ENCODE measurements around the gene CFAP161.

CFAP161 gene

DNA sequence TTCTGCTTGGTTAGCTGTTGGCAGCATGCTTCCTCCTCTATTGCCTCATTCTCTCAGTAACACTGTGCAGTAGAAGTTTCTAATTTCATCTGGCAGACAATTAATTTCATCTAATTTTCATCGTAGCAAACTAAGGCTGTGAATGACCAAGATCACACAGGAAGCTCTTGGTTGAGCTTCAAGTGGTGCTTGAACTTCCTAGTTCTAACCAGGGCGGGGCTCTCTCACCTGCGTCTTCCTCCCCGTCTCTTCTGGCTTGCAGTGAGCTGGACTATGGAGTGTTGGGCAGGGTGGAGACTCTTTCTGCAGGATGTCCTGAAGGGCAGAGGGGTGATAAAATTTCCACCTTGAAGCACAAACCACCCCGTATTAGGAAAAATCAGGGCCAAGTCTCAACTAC lies 60.7 kb downstream of the CFAP161 start:
- Histone ChIP-seq H2AFZ (ENCODE audit: low read depth, low read length) (no peak overlapping the region), H3K9ac (ENCODE audit: low read depth, low read length) (no peak overlapping the region), H3K27me3 (ENCODE audit: insufficient read depth, low read length, poor library complexity) (peaks cover 4% of the 10 kb centered on the region), H3K36me3 (ENCODE audit: insufficient read depth, low read length) (no peaks in the 10 kb centered on the region), H4K20me1 (ENCODE audit: insufficient read depth, low read length) (no peaks in the 10 kb centered on the region), H3K4me1 (ENCODE audit: insufficient read depth, low read length) (no peaks in the 10 kb centered on the region), H3K4me2 (ENCODE audit: insufficient read depth, low read length) (no peak overlapping the region), H3K27ac (ENCODE audit: low read length) (no peak overlapping the region), H3K4me3 (ENCODE audit: low read depth in 1 of 2, low read length in 2 of 2) (no peak overlapping the region), H3K9me3 (ENCODE audit: insufficient read depth, low read length, severe bottlenecking) (no peaks in the 10 kb centered on the region), H3K79me2 (ENCODE audit: insufficient read depth, low read length) (no peaks in the 10 kb centered on the region)
- ATAC-seq (ENCODE audit: insufficient read depth, low read depth) (no peak), DNase-seq (no peak)
- TF ChIP-seq EZH2 (IDR thresholded peaks at IDR 0.05; ENCODE audit: borderline replicate concordance, low read depth, low read length, severe bottlenecking), result no peak
- TF ChIP-seq, protein P1, sequence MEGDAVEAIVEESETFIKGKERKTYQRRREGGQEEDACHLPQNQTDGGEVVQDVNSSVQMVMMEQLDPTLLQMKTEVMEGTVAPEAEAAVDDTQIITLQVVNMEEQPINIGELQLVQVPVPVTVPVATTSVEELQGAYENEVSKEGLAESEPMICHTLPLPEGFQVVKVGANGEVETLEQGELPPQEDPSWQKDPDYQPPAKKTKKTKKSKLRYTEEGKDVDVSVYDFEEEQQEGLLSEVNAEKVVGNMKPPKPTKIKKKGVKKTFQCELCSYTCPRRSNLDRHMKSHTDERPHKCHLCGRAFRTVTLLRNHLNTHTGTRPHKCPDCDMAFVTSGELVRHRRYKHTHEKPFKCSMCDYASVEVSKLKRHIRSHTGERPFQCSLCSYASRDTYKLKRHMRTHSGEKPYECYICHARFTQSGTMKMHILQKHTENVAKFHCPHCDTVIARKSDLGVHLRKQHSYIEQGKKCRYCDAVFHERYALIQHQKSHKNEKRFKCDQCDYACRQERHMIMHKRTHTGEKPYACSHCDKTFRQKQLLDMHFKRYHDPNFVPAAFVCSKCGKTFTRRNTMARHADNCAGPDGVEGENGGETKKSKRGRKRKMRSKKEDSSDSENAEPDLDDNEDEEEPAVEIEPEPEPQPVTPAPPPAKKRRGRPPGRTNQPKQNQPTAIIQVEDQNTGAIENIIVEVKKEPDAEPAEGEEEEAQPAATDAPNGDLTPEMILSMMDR (IDR thresholded peaks at IDR 0.05; ENCODE audit: borderline replicate concordance, extremely low read depth, low read length, poor library complexity, severe bottlenecking), result no peak

DNA sequence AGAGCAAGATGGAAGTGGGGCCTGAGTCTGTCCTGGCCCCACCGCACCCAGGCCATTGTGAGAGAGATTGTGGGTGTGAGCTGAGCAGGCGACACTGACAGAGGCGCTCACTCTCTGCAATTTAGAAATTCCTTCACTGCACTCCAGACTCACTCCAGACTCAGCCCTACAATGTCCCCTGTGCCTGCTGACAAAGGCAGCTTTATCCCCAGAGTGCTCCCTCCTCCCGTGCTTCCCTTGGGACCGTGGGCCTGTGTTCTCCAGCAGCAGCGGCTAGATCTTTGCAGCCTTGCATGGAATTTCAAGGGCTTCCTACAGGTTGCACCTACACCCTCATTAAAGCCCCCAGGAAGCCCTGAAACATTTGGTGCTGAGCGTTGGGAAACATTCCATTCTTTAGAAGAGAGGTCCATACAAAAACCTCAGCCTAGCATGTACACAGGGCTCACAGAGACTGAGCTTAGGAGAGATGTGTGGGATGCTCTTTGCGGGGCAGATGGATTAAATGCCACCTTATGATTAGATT lies 61.3 kb downstream of the CFAP161 start:
- Histone ChIP-seq H3K27me3 (ENCODE audit: insufficient read depth, low read length, poor library complexity) (peaks cover 4% of the 10 kb centered on the region), H3K4me2 (ENCODE audit: insufficient read depth, low read length) (no peak overlapping the region), H3K4me3 (ENCODE audit: low read depth in 1 of 2, low read length in 2 of 2) (no peak overlapping the region), H3K27ac (ENCODE audit: low read length) (no peak overlapping the region), H2AFZ (ENCODE audit: low read depth, low read length) (no peak overlapping the region), H4K20me1 (ENCODE audit: insufficient read depth, low read length) (no peaks in the 10 kb centered on the region), H3K36me3 (ENCODE audit: insufficient read depth, low read length) (no peaks in the 10 kb centered on the region), H3K9ac (ENCODE audit: low read depth, low read length) (no peak overlapping the region), H3K79me2 (ENCODE audit: insufficient read depth, low read length) (no peaks in the 10 kb centered on the region), H3K4me1 (ENCODE audit: insufficient read depth, low read length) (no peaks in the 10 kb centered on the region), H3K9me3 (ENCODE audit: insufficient read depth, low read length, severe bottlenecking) (no peaks in the 10 kb centered on the region)
- TF ChIP-seq, protein P1 (IDR thresholded peaks at IDR 0.05; ENCODE audit: borderline replicate concordance, extremely low read depth, low read length, poor library complexity, severe bottlenecking), result no peak
- DNase-seq, result no peak
- no peak for ATAC-seq (ENCODE audit: insufficient read depth, low read depth)

DNA sequence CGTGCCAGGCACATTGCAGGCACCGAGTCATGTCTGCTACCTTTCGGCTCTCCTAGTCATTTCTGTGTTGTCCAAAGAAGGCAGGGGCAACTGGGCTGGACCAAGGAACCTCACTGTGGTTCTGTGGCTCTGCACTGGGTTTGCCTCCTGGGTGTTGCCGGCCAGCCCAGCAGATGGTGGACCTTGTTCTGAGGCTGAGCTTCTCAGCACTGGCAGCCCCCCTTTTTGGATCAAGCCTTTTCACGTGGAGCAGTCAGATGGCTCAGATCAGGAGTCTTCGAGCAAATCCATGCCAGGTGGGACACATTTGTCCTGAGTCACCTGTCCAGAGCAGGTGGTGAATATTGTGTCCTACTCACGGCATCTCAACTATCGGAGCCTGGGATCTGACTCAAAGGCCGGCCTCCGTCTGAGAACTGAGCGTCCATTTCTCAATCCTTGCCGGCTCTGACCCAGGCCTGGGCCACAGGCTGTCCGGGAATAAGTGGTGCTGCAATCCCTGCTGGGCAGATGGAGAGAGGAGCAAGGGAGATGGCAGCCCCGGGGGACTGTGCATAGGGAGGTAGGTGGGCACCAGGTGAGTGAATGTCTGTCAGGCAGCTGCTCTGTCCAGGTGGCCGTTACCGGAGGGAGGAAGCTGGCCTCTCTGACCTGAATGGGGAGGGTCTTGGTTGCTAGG lies 62.6 kb downstream of the CFAP161 start, which contains the start of gene IL16:
IL16 (plus strand) TSS at position 304 of the 679 bp plus-strand sequence. CDS start 28,521 bp downstream, outside the sequence.
- no peak for TF ChIP-seq EZH2 (IDR thresholded peaks at IDR 0.05; ENCODE audit: borderline replicate concordance, low read depth, low read length, severe bottlenecking)
- TF ChIP-seq, protein P1 (IDR thresholded peaks at IDR 0.05; ENCODE audit: borderline replicate concordance, extremely low read depth, low read length, poor library complexity, severe bottlenecking), result no peak
- Histone ChIP-seq H2AFZ (ENCODE audit: low read depth, low read length) (no peak within 1 kb of the TSS), H3K4me1 (ENCODE audit: insufficient read depth, low read length) (no peaks in the 10 kb centered on the region)

More for the DNA sequence above, 62.6 kb downstream of the CFAP161 start, which contains the start of gene IL16:
- Histone ChIP-seq H4K20me1 (ENCODE audit: insufficient read depth, low read length) (no peaks in the 10 kb centered on the region), H3K9me3 (ENCODE audit: insufficient read depth, low read length, severe bottlenecking) (no peaks in the 10 kb centered on the region), H3K27ac (ENCODE audit: low read length) (no peak within 1 kb of the TSS), H3K4me2 (ENCODE audit: insufficient read depth, low read length) (no peak within 1 kb of the TSS), H3K79me2 (ENCODE audit: insufficient read depth, low read length) (no peaks in the 10 kb centered on the region), H3K4me3 (ENCODE audit: low read depth in 1 of 2, low read length in 2 of 2) (no peak within 1 kb of the TSS), H3K36me3 (ENCODE audit: insufficient read depth, low read length) (no peaks in the 10 kb centered on the region), H3K9ac (ENCODE audit: low read depth, low read length) (no peak within 1 kb of the TSS), H3K27me3 (ENCODE audit: insufficient read depth, low read length, poor library complexity) (peaks cover 4% of the 10 kb centered on the region)
- ATAC-seq (ENCODE audit: insufficient read depth, low read depth) (no peak), DNase-seq (no peak)
